Esophagus muscularis mucosa (tissue), 4 donors: ENCODE data around the gene PUSL1. TPM values are rescaled to one million over a fixed set of nuclear protein-coding genes. Genes with fewer than 3 reads are reported as not detected.

ENCODE experiments used
- DNase-seq: peaks from one replicate; pipeline ENCODE4 v3.0.0-alpha.2; 2017; ENCODE audit errors: extremely low spot score
- H3K27ac ChIP-seq, 4 donors: fragments of 200-600 bp; sonication (generic); replicated peaks in 1 of 4; 1 replicate in 3 of 4; 2 replicates in 1 of 4; pipeline ENCODE4 v1.5.1; 2016 to 2019; ENCODE audit warnings: mild to moderate bottlenecking in 1 of 4
- H3K27me3 ChIP-seq, 4 donors: fragments of 200-600 bp; sonication (generic); one replicate each; pipeline versions ENCODE4 v1.5.1 to v1.6.0; 2016 to 2019
- H3K36me3 ChIP-seq, 4 donors: fragments of 200-600 bp; sonication (generic); one replicate each; pipeline ENCODE4 v1.5.1; 2016 to 2019
- H3K4me1 ChIP-seq, 4 donors: fragments of 200-600 bp; sonication (generic); one replicate each; pipeline ENCODE4 v1.5.1; 2016 to 2019
- H3K4me3 ChIP-seq, 4 donors: fragments of 200-600 bp; sonication (generic); 1 replicate in 2 of 4; 2 replicates in 2 of 4; pipeline ENCODE4 v1.5.1; 2016 to 2019; ENCODE audit warnings: mild to moderate bottlenecking in 4 of 4, moderate library complexity in 1 of 4
- H3K9me3 ChIP-seq, 4 donors: fragments of 200-600 bp; sonication (generic); 1 replicate in 3 of 4; 2 replicates in 1 of 4; pipeline ENCODE4 v1.5.1; 2016 to 2019
- CTCF ChIP-seq, 3 experiments: fragments of 200-600 bp in 2 of 3; fragments of 450-650 bp in 1 of 3; sonication (generic) in 2 of 3; IDR thresholded peaks; one replicate each; pipeline ENCODE4 v1.5.1; 2017 to 2019; ENCODE audit warnings: antibody characterized with exemption in 3 of 3, mild to moderate bottlenecking in 2 of 3, moderate library complexity in 1 of 3
- EP300 ChIP-seq: sonication (generic); formaldehyde crosslinking; IDR thresholded peaks from one replicate; pipeline ENCODE4 v1.6.1; 2017; ENCODE audit warnings: antibody characterized with exemption
- POLR2A ChIP-seq: fragments of 450-650 bp; IDR thresholded peaks from one replicate; pipeline ENCODE4 v1.6.1; 2017; ENCODE audit warnings: antibody characterized with exemption, moderate library complexity, mild to moderate bottlenecking, low read depth
- POLR2AphosphoS5 ChIP-seq, 2 donors: sonication (generic); formaldehyde crosslinking; IDR thresholded peaks; one replicate each; pipeline ENCODE4 v1.6.1; 2017; ENCODE audit warnings: antibody characterized with exemption in 2 of 2
- WGBS: methylation state at CpG from one replicate; pipeline ENCODE4 v1.1.5; 2018; 5-methylcytosine and 5-hydroxymethylcytosine counted together
- intact Hi-C: fragments of 100-400 bp; cut with DNase I; formaldehyde crosslinking; loops from one replicate; pipeline ENCODE4 v1.15.1; 2023
- total RNA-seq, 4 donors: library from RNA; depleted of rRNA; stranded (reverse); fragments of >200 nt; gene quantifications; one replicate each; pipeline versions ENCODE4 v1.1.0 to v1.2.1, GENCODE V29; 2016

PUSL1 gene
- total RNA-seq, 4 donors from 2014 or later, result 10.3 to 24.7 (median 21.7) TPM

- Histone ChIP-seq H3K4me3 (no peak overlapping the region), H3K4me1 (peaks cover 0 to 9% (median 3%) of the 10 kb centered on the region in 4 donors), H3K27me3 (no peaks in the 10 kb centered on the region), H3K27ac (no peak overlapping the region), H3K9me3 (no peaks in the 10 kb centered on the region), H3K36me3 (peaks cover 27 to 71% (median 66%) of the 10 kb centered on the region in 4 donors)
- no peak for TF ChIP-seq POLR2AphosphoS5 (IDR thresholded peaks at IDR 0.05)
- no peak for TF ChIP-seq POLR2A
- no peak for TF ChIP-seq CTCF (IDR thresholded peaks at IDR 0.05)
- no peak for TF ChIP-seq EP300
- DNase-seq, result no peak
- WGBS, result 96% methylated on average over 16 of the region's 32 CpGs
- intact Hi-C loops, result no loop called here
Measured at GRCh38 chr1:1336931-1337792, 28.8 kb downstream of the PUSL1 start.

- DNase-seq, result no peak
- Histone ChIP-seq H3K4me3 (no peak overlapping the region), H3K27ac (no peak overlapping the region), H3K36me3 (peaks cover 27 to 74% (median 68%) of the 10 kb centered on the region in 4 donors), H3K4me1 (peaks cover 0 to 9% (median 3%) of the 10 kb centered on the region in 4 donors), H3K27me3 (no peaks in the 10 kb centered on the region), H3K9me3 (no peaks in the 10 kb centered on the region)
- no peak for TF ChIP-seq CTCF (IDR thresholded peaks at IDR 0.05)
- TF ChIP-seq EP300, result no peak
- TF ChIP-seq POLR2AphosphoS5 (IDR thresholded peaks at IDR 0.05), result no peak
- no peak for TF ChIP-seq POLR2A
- 86% methylated on average over 9 of the region's 18 CpGs for WGBS
- intact Hi-C loops, result no loop called here
Measured at GRCh38 chr1:1337793-1338147, 29.4 kb downstream of the PUSL1 start.

DNA sequence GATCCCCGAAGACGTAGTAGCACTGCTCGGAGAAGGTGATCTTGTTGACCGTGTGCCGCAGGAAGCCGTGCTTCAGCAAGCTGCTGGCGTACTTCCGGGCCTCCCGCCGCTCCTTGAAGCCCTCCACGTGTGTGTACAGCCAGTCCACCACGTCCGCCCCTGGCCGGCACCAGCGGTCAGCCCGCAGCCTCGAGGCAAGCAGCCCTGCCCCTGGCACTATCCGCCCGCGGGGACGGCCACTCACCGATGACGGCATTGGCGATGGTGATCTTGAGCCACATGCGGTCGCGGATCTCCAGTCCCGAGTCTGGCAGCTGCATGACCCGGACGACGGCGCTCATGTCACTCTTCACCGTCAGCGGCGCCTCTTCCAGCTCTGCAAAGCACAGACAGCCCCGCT lies 29.9 kb downstream of the PUSL1 start:
- Histone ChIP-seq H3K27me3 (no peaks in the 10 kb centered on the region), H3K27ac (no peak overlapping the region), H3K4me3 (no peak overlapping the region), H3K36me3 (peaks cover 27 to 74% (median 68%) of the 10 kb centered on the region in 4 donors), H3K4me1 (peaks cover 0 to 11% (median 3%) of the 10 kb centered on the region in 4 donors), H3K9me3 (no peaks in the 10 kb centered on the region)
- no peak for DNase-seq
- intact Hi-C loops, result no loop called here
- no CpG with 5 or more reads among the region's 36 CpGs for WGBS
- TF ChIP-seq POLR2A, result no peak
- TF ChIP-seq POLR2AphosphoS5 (IDR thresholded peaks at IDR 0.05), result no peak
- no peak for TF ChIP-seq EP300
- no peak for TF ChIP-seq CTCF (IDR thresholded peaks at IDR 0.05)

DNA sequence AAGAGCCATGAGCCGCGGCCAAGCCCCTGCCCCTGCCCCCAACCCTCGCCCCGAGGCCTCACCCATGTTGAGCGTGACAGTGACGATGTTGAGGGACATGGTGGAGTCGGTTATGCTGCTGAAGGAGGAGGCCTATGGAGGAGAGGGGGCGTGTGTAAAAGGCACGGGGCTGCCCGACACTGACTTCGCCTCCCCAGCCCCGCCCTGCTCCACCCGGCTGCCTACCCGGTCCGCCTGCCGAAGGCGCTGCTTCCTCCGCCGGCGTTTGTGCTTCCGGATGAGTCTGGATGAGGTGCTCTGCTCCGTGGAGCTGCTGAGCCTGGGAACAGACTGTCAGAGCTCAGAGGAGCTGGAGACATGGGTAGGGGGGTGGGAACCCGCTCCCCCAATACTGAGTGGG lies 31.8 kb downstream of the PUSL1 start:
- Histone ChIP-seq H3K4me1 (peaks cover 8 to 20% (median 12%) of the 10 kb centered on the region in 4 donors), H3K9me3 (no peaks in the 10 kb centered on the region), H3K36me3 (peaks cover 27 to 74% (median 67%) of the 10 kb centered on the region in 4 donors), H3K27me3 (no peaks in the 10 kb centered on the region), H3K4me3 (no peak overlapping the region), H3K27ac (no peak overlapping the region)
- WGBS, result 94% methylated on average over 19 of the region's 23 CpGs
- no peak for DNase-seq
- intact Hi-C loops, result no loop called here
- TF ChIP-seq POLR2AphosphoS5 (IDR thresholded peaks at IDR 0.05), result no peak
- TF ChIP-seq CTCF (IDR thresholded peaks at IDR 0.05), result no peak
- TF ChIP-seq EP300, result no peak
